HepG2 (cell line): ENCODE measurements around the gene GMEB2.

Source experiments
- JUN ChIP-seq: sonication (generic); formaldehyde crosslinking; IDR thresholded peaks from 2 replicates; pipeline ENCODE4 v1.4.0; 2020; ENCODE audit warnings: mild to moderate bottlenecking, missing genetic modification reagents
- NR2C2 ChIP-seq: sonication (generic); formaldehyde crosslinking; IDR thresholded peaks from 2 replicates; pipeline ENCODE4 v1.4.0; 2020; ENCODE audit warnings: missing genetic modification reagents, mild to moderate bottlenecking, moderate library complexity, borderline replicate concordance
- POGZ ChIP-seq: sonication (generic); formaldehyde crosslinking; IDR thresholded peaks from 2 replicates; pipeline ENCODE4 v1.4.0; 2020; ENCODE audit warnings: mild to moderate bottlenecking, missing genetic modification reagents
- POLR2A ChIP-seq, 2 experiments: IDR thresholded peaks; 2 replicates each; pipeline ENCODE4 v1.6.1; 2011; ENCODE audit warnings: low read depth in 2 of 2, low read length in 2 of 2, mild to moderate bottlenecking in 1 of 2, moderate library complexity in 1 of 2; ENCODE audit not compliant: insufficient read depth in 1 of 2
- RCOR2 ChIP-seq: IDR thresholded peaks from 2 replicates; pipeline ENCODE4 v1.6.1; 2016; ENCODE audit warnings: missing biosample characterization, missing genetic modification reagents
- ZNF329 ChIP-seq: sonication (generic); formaldehyde crosslinking; IDR thresholded peaks from 2 replicates; pipeline ENCODE4 v1.9.0; 2021; ENCODE audit warnings: low read depth, mild to moderate bottlenecking, missing genetic modification reagents
- TF ChIP-seq, protein P1 (sequence below): sonication (generic); formaldehyde crosslinking; IDR thresholded peaks from 2 replicates; pipeline ENCODE4 v1.8.1; 2023; ENCODE audit warnings: mild to moderate bottlenecking, inconsistent platforms, moderate library complexity, missing genetic modification reagents, borderline replicate concordance
- TF ChIP-seq, protein P2 (sequence below): sonication (generic); formaldehyde crosslinking; IDR thresholded peaks from 2 replicates; pipeline ENCODE4 v1.8.1; 2023; ENCODE audit warnings: mild to moderate bottlenecking, missing genetic modification reagents
- TF ChIP-seq, protein P3 (sequence below): sonication (generic); formaldehyde crosslinking; IDR thresholded peaks from 2 replicates; pipeline ENCODE4 v1.4.0; 2020; ENCODE audit warnings: missing genetic modification reagents, mild to moderate bottlenecking, borderline replicate concordance

DNA sequence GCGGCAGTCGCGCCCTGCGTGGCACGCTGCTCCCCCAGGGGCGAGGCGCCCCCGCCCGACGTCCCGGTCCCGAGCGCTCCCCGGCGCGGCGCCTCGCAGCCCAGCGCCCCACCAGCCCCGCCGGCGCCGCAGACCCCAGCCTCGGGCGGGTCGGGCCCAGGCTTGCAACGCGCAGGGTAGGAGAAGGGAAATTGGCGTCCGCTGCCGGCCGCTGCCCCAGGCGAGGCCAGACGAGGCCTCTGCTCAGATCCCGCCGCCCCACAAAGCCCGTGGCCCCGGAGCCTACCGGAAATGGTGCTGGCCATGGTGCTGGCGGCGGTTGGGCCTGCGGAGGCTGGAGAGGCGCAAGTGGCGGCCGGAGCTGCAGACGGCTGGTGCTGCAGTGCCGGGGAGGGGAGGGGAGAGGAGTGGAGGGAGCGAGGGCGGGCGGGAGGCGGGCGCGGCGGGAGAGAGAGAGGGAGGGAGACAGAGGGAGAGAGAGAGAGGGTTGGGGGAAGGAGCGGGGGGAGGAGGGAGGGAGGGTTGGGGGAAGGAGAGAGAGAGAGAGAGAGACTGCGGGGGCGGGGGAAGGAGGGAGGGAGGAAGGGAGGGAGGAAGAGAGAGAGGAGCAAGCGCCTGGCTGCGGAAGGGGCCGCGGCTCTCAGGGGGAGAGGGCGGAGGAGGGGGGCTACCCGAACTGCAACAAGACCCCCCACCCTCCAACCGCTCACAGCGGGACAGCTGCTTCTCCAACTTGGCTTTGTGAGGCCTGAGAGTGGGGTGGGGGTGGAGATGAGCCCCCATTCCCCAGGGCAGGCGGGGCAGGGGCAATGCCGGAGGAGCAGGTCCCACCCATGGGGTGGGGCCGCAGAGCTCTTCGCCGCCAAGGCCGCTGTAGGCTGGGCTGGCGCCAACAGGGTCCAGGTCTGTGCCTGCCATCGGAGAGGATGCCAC, 26.4 kb upstream of the GMEB2 start, which contains the start of gene STMN3:
- TF ChIP-seq, protein P1, sequence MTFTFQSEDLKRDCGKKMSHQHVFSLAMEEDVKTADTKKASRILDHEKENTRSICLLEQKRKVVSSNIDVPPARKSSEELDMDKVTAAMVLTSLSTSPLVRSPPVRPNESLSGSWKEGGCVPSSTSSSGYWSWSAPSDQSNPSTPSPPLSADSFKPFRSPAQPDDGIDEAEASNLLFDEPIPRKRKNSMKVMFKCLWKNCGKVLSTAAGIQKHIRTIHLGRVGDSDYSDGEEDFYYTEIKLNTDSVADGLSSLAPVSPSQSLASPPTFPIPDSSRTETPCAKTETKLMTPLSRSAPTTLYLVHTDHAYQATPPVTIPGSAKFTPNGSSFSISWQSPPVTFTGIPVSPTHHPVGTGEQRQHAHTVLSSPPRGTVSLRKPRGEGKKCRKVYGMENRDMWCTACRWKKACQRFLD (CRISPR knock-in tag) = peak; percentile 96; the same call in 1 of the 2 replicates
- TF ChIP-seq NR2C2 (CRISPR knock-in tag) (peak; percentile 66; the same call in 1 of the 2 replicates), ZNF329 (CRISPR knock-in tag) (peak; percentile 94), POLR2A (IDR thresholded peaks at IDR 0.05; ENCODE audit: insufficient read depth in 1 of 2, low read depth in 2 of 2, low read length in 2 of 2) (peak in 1 of 2 experiments; percentile 66; a peak in 2 of 4 replicates), RCOR2 (CRISPR knock-in tag) (peak; percentile 69; the same call in 1 of the 2 replicates), JUN (CRISPR knock-in tag) (peak; percentile 90), POGZ (CRISPR knock-in tag) (peak; percentile 44; the same call in 1 of the 2 replicates)
- TF ChIP-seq, protein P2, sequence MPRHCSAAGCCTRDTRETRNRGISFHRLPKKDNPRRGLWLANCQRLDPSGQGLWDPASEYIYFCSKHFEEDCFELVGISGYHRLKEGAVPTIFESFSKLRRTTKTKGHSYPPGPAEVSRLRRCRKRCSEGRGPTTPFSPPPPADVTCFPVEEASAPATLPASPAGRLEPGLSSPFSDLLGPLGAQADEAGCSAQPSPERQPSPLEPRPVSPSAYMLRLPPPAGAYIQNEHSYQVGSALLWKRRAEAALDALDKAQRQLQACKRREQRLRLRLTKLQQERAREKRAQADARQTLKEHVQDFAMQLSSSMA = peak; percentile 93
- TF ChIP-seq, protein P3, sequence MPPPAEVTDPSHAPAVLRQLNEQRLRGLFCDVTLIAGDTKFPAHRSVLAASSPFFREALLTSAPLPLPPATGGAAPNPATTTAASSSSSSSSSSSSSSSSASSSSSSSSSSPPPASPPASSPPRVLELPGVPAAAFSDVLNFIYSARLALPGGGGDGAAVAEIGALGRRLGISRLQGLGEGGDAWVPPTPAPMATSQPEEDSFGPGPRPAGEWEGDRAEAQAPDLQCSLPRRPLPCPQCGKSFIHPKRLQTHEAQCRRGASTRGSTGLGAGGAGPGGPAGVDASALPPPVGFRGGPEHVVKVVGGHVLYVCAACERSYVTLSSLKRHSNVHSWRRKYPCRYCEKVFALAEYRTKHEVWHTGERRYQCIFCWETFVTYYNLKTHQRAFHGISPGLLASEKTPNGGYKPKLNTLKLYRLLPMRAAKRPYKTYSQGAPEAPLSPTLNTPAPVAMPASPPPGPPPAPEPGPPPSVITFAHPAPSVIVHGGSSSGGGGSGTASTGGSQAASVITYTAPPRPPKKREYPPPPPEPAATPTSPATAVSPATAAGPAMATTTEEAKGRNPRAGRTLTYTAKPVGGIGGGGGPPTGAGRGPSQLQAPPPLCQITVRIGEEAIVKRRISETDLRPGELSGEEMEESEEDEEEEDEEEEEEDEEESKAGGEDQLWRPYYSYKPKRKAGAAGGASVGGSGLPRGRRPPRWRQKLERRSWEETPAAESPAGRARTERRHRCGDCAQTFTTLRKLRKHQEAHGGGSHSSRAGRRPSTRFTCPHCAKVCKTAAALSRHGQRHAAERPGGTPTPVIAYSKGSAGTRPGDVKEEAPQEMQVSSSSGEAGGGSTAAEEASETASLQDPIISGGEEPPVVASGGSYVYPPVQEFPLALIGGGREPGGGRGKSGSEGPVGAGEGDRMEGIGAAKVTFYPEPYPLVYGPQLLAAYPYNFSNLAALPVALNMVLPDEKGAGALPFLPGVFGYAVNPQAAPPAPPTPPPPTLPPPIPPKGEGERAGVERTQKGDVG = 0 out of 2 replicates have a peak, but pooled peaks have one; percentile 26
